PFSK-1 (cell line): Measurements from ENCODE around the gene PCSK4.

Experiments
- POLR2AphosphoS5 ChIP-seq: IDR thresholded peaks from 2 replicates; pipeline ENCODE4 v1.6.1; 2012; ENCODE audit warnings: low read depth, mild to moderate bottlenecking, control low read depth, low read length, moderate library complexity
- REST ChIP-seq, 2 experiments: IDR thresholded peaks; 2 replicates each; pipeline versions ENCODE4 v1.6.1 to v1.8.0; 2011 to 2012; ENCODE audit warnings: low read depth in 2 of 2, low read length in 2 of 2, control low read depth in 1 of 2, inconsistent platforms in 1 of 2, mild to moderate bottlenecking in 1 of 2, moderate library complexity in 1 of 2; ENCODE audit not compliant: insufficient read depth in 1 of 2

- TF ChIP-seq REST (IDR thresholded peaks at IDR 0.05; ENCODE audit: insufficient read depth in 1 of 2, low read depth in 2 of 2, low read length in 2 of 2) (no peak), POLR2AphosphoS5 (no peak)
Measured at GRCh38 chr19:1527650-1528309, 37.6 kb upstream of the PCSK4 start.
